GM13976 (cell line): Measurements from ENCODE around the gene INTS14.
"Not testable (repeated sequence)": the region's sequence is repeated elsewhere in the genome, so short reads cannot be mapped to it uniquely, and the experiment has no call there.

ENCODE experiments used
- DNase-seq: peaks from one replicate; pipeline ENCODE4 v3.0.0; 2012; ENCODE audit warnings: low spot score
- CTCF ChIP-seq: IDR thresholded peaks from 2 replicates; pipeline ENCODE4 v1.5.1; 2012; ENCODE audit warnings: borderline replicate concordance, mild to moderate bottlenecking; ENCODE audit not compliant: insufficient read depth; ENCODE audit errors: extremely low read depth, missing control alignments, control extremely low read depth
- in situ Hi-C: fragments of 300-500 bp; cut with MboI; formaldehyde crosslinking; loops from one replicate; pipeline ENCODE4 v1.12.0; 2022; ENCODE audit warnings: low sequenced_read_pairs, mixed read lengths, inconsistent platforms; ENCODE audit not compliant: unreplicated experiment

The INTS14 gene

DNA sequence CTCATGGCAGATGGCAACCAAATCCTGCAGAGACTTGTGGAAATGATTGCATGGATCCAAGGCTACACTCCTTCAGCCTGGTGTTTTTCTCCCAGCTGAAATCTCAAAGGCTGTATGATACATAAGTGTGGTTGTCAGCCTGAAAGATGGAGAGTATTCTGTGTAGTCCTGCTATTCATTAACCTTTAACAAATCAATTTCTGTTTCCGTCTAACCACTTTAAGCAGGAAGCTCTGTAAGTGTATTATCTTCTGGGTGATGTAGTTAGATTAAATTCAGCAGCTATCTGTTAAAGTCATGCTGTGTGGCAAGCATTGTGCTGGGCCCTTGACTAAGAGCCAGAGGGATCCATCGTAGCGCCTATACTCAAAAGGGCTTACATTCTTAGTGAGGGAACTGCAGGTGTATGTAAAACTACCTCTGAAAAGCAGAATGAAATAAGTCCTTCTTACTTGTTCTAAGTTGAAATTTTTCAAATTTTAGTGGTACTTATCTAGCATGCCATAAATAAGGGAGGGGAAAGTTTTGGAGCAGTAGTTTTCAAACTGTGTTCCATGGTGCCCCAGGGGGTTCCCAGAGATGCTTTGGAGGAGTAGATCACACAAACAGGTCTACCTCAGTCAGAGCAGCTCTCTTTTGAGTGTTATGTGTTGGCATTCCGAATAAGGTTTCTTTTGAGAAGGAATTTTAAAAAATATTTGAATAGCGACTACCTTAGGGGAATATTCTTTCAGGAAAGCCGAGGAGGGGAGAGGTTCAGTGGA lies 51.8 kb downstream of the INTS14 start:
- in situ Hi-C loops, result no loop called here
- no peak for TF ChIP-seq CTCF
- no peak for DNase-seq

GRCh38 chr15:65558336-65558735 lies 52.6 kb downstream of the INTS14 start:
- in situ Hi-C loops, result no loop called here
- no peak for TF ChIP-seq CTCF
- DNase-seq, result no peak

- no peak for TF ChIP-seq CTCF
- no peak for DNase-seq
- in situ Hi-C loops, result no loop called here
These were observed 54.3 kb downstream of the INTS14 start for GRCh38 chr15:65556622-65557021.

GRCh38 chr15:65553691-65554090 lies 57.2 kb downstream of the INTS14 start:
- no peak for DNase-seq
- no peak for TF ChIP-seq CTCF
- in situ Hi-C loops, result no loop called here

DNA sequence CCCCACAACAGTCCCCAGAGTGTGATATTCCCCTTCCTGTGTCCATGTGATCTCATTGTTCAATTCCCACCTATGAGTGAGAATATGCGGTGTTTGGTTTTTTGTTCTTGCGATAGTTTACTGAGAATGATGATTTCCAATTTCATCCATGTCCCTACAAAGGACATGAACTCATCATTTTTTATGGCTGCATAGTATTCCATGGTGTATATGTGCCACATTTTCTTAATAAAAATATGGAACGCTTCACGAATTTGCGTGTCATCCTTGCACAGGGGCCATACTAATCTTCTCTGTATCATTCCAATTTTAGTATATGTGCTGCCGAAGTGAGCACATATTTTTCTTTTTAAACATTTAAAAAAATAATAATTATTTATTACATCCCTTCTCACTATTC lies 58.1 kb downstream of the INTS14 start:
- DNase-seq, in situ Hi-C loops: not testable (repeated sequence)

DNA sequence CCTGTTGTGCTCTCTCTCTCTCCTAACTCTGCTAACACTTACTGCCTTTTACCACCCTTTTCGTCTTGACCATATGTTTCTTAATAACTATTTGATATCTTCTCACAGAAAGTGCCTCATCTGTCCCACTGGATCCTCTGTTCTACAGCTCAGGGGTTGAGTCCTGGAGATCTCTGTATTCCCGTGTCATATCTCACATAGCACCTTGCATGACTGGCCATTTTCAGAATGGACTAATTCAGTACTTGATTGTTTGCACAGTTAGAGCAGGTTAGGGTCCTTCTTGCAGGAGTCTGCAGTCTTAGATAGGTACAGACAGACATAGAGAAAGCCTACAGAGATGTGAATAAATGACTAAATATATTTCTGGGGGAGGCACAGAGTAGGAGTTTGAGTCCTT lies 59.7 kb downstream of the INTS14 start:
- DNase-seq, result no peak
- in situ Hi-C loops, result no loop called here
- TF ChIP-seq CTCF, result no peak

DNA sequence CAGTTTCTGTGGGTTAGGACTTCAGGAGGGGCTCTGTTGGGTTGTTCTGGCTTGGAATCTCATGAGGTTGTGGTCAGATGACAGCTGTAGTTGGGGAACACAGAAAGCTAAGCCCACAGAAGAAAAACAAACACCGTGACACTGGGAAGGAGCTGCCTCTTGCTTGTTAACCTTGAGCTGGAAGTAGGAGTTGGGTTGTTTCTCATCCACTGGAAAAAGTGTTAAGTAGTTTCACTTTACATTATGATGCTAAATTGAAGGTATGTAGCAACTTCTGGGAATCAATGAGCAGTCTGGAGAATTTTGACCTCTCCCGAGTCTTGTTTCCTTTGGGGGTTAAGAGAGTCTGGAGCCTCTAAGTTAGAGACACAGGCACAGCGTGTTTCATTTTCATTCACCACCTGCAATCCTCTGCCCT lies 60.2 kb downstream of the INTS14 start:
- DNase-seq, result no peak
- in situ Hi-C loops, result no loop called here
- TF ChIP-seq CTCF, result no peak

GRCh38 chr15:65549288-65549687 lies 61.6 kb downstream of the INTS14 start:
- DNase-seq, in situ Hi-C loops: not testable (repeated sequence)
